Panc1 (cell line): ENCODE measurements around the gene SPART. TPM values are rescaled to one million over a fixed set of nuclear protein-coding genes. Genes with fewer than 3 reads are reported as not detected.
A peak's percentile ranks its signal among the peaks of the same experiment; 100 is the strongest.

ENCODE experiments used
- ATAC-seq: fragments of 200-7000 bp; cut with Tn5 transposase; 2 replicates; pipeline ENCODE4 v1.9.1; 2020; ENCODE audit warnings: mild to moderate bottlenecking, moderate library complexity
- Bru-seq: library from RNA; stranded (reverse); fragments of 400-500 nt; gene quantifications from one replicate; lab custom pipeline; 2021; lab: Mats Ljungman, UMichigan
- BruChase-seq, 2 experiments: library from RNA; stranded (reverse); fragments of 400-500 nt; gene quantifications; one replicate each; lab custom pipeline; 2021; lab: Mats Ljungman, UMichigan
- BruUV-seq: library from RNA; stranded (reverse); fragments of 400-500 nt; replicated peaks from 2 replicates; lab custom pipeline; 2021; lab: Mats Ljungman, UMichigan
- CTCF ChIA-PET: fragments of 300-600 bp; sonication (Branson Sonifier 250); formaldehyde crosslinking; loops from one replicate; lab custom pipeline; 2022; ENCODE audit warnings: antibody characterized with exemption; lab: Charles Lee
- POLR2A ChIA-PET: fragments of 300-600 bp; sonication (Branson Sonifier 250); formaldehyde crosslinking; loops from one replicate; lab custom pipeline; 2022; ENCODE audit warnings: antibody characterized with exemption; lab: Charles Lee
- DNase-seq: peaks from one replicate; pipeline ENCODE4 v3.0.0-alpha.2; 2010; ENCODE audit warnings: low read depth, low spot score
- H3K27ac ChIP-seq: 2 replicates; pipeline ENCODE4 v1.5.1; 2011; ENCODE audit warnings: mild to moderate bottlenecking, low read length, inconsistent platforms
- H3K27me3 ChIP-seq: fragments of 200-500 bp; sonication (Bioruptor generic); 2 replicates; pipeline ENCODE4 v1.6.0; 2014; ENCODE audit warnings: low read length, inconsistent platforms; ENCODE audit not compliant: control insufficient read depth, insufficient read depth
- H3K36me3 ChIP-seq: fragments of 200-500 bp; sonication (Bioruptor generic); 2 replicates; pipeline ENCODE4 v1.5.1; 2014; ENCODE audit warnings: inconsistent platforms, mild to moderate bottlenecking, low read length, moderate library complexity; ENCODE audit not compliant: control insufficient read depth, insufficient read depth
- H3K4me1 ChIP-seq: 2 replicates; pipeline ENCODE4 v1.5.1; 2011; ENCODE audit warnings: inconsistent platforms, mild to moderate bottlenecking, low read length, moderate library complexity; ENCODE audit not compliant: control insufficient read depth, insufficient read depth
- H3K4me3 ChIP-seq, 2 experiments: 2 replicates each; pipeline ENCODE4 v1.5.1; 2011 to 2012; ENCODE audit warnings: low read depth in 2 of 2, low read length in 2 of 2, mild to moderate bottlenecking in 2 of 2, inconsistent platforms in 1 of 2, moderate library complexity in 1 of 2
- H3K9me3 ChIP-seq: fragments of 200-500 bp; sonication (Bioruptor generic); 2 replicates; pipeline ENCODE4 v1.5.1; 2014; ENCODE audit warnings: low read depth, mild to moderate bottlenecking, inconsistent platforms, low read length, moderate library complexity; ENCODE audit not compliant: control insufficient read depth, insufficient read depth
- CTCF ChIP-seq: fragments of 450-650 bp; IDR thresholded peaks from 2 replicates; pipeline ENCODE4 v1.5.1; 2017; ENCODE audit warnings: mild to moderate bottlenecking
- POLR2AphosphoS5 ChIP-seq: IDR thresholded peaks from 2 replicates; pipeline ENCODE4 v1.6.1; 2012; ENCODE audit warnings: mild to moderate bottlenecking, low read depth, low read length, moderate library complexity
- TCF7L2 ChIP-seq: IDR thresholded peaks from 2 replicates; pipeline ENCODE4 v1.6.1; 2011; ENCODE audit warnings: mild to moderate bottlenecking, low read depth, low read length, inconsistent platforms
- in situ Hi-C: cut with HindIII; loops from 2 replicates; pipeline ENCODE4 v1.10.0; 2016; ENCODE audit warnings: low sequenced_read_pairs, low pct_unique_long_range_greater_than_20kb
- intact Hi-C: fragments of 100-400 bp; cut with micrococcal nuclease; formaldehyde crosslinking; loops from one replicate; pipeline ENCODE4 v1.10.0; 2022; ENCODE audit not compliant: unreplicated experiment
- long read RNA-seq: library from polyadenylated mRNA; unstranded; transcript quantifications from one replicate; pipeline ENCODE4 v2.0.0, GENCODE V29; 2021; ENCODE audit not compliant: unreplicated experiment
- polyA plus RNA-seq: library from polyadenylated mRNA; unstranded; fragments of >200 nt; gene quantifications from one replicate; pipeline ENCODE4 v1.2.1, GENCODE V29; 2012; ENCODE audit warnings: missing spikeins; ENCODE audit not compliant: insufficient read length
- total RNA-seq: library from RNA; stranded (reverse); gene quantifications from one replicate; pipeline ENCODE4 v1.2.1, GENCODE V29; 2021; ENCODE audit not compliant: unreplicated experiment
- TF ChIP-seq, protein P1 (sequence below), 2 experiments: IDR thresholded peaks; 2 replicates each; pipeline ENCODE4 v1.6.1; 2011 to 2012; ENCODE audit warnings: low read depth in 2 of 2, control low read depth in 1 of 2, low read length in 1 of 2, mild to moderate bottlenecking in 1 of 2, moderate library complexity in 1 of 2; ENCODE audit not compliant: insufficient read depth in 1 of 2

Gene SPART, protein sequence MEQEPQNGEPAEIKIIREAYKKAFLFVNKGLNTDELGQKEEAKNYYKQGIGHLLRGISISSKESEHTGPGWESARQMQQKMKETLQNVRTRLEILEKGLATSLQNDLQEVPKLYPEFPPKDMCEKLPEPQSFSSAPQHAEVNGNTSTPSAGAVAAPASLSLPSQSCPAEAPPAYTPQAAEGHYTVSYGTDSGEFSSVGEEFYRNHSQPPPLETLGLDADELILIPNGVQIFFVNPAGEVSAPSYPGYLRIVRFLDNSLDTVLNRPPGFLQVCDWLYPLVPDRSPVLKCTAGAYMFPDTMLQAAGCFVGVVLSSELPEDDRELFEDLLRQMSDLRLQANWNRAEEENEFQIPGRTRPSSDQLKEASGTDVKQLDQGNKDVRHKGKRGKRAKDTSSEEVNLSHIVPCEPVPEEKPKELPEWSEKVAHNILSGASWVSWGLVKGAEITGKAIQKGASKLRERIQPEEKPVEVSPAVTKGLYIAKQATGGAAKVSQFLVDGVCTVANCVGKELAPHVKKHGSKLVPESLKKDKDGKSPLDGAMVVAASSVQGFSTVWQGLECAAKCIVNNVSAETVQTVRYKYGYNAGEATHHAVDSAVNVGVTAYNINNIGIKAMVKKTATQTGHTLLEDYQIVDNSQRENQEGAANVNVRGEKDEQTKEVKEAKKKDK
- total RNA-seq (38.9 TPM), Bru-seq, nascent RNA (percentile 80 among the genes with signal in this experiment), BruChase-seq, experiment 1, labeled RNA remaining after a 2-hour chase (percentile 83 among the genes with signal in this experiment), BruChase-seq, experiment 2, labeled RNA remaining after a 6-hour chase (percentile 85 among the genes with signal in this experiment)
- 28.4 TPM for polyA plus RNA-seq
- long read RNA-seq, full-length matches to known transcripts: 136 of 171 reads
- long read RNA-seq, partial matches to known transcripts: 6 of 171 reads
- long read RNA-seq, other reads (novel, unspliced or antisense): 29 of 171 reads

DNA sequence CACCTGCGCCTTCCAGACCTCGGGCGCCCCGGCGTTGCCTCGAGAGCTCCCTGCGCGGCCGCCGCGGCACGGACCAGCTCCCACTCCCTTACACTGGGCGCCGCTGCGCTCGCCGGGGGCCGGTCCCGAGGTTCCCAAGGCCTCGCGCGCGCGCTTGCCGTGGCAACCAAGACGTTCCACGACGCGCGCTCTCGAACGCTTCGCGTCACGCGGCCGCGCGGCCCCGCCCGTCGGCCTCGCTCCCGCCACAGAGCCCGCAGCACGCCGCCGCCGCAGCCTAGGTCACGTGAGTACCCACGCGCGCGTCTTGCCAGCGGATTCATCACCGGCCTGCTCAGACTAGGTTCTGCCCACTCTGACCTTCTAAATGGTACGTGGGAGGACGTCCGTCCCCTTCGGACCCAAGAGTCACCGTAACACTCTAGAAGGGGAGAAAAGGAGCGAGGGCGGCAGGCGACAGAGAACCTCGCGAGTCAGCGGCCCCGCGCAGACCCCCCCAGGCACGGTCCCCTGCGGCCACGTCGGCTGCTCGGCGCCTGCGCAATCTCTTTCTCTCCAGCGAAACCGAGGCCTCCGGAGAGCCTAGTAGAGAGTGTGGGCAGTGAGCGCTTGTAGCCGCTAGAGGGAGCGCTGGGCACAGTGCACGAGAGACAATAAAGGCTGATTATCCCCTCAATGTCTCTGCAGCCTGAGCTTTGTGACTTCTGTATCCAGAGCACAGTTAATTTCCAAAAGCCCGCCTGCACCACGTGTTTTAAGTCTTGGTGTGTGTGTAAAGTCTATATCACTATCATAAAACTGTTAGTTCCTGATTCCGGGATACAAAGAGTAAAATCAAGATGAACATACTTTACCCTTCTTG, at the start of gene SPART:
Gene SPART (minus strand): TSS at position 173 of the 862 bp plus-strand sequence. CDS start 10,564 bp downstream, outside the sequence.
- H3K27ac ChIP-seq: peak within 1 kb of the TSS; percentile 90
- no peak for TF ChIP-seq POLR2AphosphoS5
- TF ChIP-seq, protein P1, sequence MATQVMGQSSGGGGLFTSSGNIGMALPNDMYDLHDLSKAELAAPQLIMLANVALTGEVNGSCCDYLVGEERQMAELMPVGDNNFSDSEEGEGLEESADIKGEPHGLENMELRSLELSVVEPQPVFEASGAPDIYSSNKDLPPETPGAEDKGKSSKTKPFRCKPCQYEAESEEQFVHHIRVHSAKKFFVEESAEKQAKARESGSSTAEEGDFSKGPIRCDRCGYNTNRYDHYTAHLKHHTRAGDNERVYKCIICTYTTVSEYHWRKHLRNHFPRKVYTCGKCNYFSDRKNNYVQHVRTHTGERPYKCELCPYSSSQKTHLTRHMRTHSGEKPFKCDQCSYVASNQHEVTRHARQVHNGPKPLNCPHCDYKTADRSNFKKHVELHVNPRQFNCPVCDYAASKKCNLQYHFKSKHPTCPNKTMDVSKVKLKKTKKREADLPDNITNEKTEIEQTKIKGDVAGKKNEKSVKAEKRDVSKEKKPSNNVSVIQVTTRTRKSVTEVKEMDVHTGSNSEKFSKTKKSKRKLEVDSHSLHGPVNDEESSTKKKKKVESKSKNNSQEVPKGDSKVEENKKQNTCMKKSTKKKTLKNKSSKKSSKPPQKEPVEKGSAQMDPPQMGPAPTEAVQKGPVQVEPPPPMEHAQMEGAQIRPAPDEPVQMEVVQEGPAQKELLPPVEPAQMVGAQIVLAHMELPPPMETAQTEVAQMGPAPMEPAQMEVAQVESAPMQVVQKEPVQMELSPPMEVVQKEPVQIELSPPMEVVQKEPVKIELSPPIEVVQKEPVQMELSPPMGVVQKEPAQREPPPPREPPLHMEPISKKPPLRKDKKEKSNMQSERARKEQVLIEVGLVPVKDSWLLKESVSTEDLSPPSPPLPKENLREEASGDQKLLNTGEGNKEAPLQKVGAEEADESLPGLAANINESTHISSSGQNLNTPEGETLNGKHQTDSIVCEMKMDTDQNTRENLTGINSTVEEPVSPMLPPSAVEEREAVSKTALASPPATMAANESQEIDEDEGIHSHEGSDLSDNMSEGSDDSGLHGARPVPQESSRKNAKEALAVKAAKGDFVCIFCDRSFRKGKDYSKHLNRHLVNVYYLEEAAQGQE (IDR thresholded peaks at IDR 0.05; ENCODE audit: insufficient read depth in 1 of 2, low read depth in 2 of 2, low read length in 1 of 2): no peak
- no peak for TF ChIP-seq TCF7L2
- TF ChIP-seq CTCF: peak; percentile 95
- intact Hi-C loops: no loop called here

DNA sequence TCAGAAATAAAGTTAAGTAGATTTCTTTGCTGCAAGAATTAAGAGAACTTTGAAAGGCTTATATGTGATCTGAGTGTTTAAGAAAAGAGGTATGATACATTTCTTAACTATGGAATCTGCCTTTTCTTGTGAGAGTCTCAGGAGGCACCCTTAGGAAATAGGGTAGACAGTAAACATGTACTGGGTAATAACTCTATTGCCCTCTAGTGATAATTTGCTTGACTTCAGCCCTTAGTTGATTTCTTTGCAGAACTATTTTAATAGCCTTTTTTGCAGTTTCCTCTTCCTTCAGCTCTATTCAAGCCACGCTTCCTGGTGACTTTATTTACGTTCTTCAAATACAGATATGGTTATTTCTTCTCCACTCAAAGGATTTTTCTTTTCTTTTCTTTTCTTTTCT, 49.1 kb upstream of the SPART start:
- Histone ChIP-seq H3K4me1 (no peaks in the 10 kb centered on the region), H3K27ac (no peak overlapping the region), H3K36me3 (no peaks in the 10 kb centered on the region), H3K27me3 (no peaks in the 10 kb centered on the region), H3K4me3 (no peak overlapping the region), H3K9me3 (no peaks in the 10 kb centered on the region)
- intact Hi-C loops: no loop called here
- ChIA-PET POLR2A (no interaction called here), CTCF (no interaction called here)
- no peak for DNase-seq
- BruUV-seq: no TSS peak
- ATAC-seq: no peak
- TF ChIP-seq CTCF (peak; percentile 32; the same call in 1 of the 2 replicates), POLR2AphosphoS5 (no peak)
- in situ Hi-C loops: no loop called here

More for the DNA sequence above, at the start of gene SPART:
- CTCF ChIA-PET: interaction anchor here (0.6 to 0.7 kb wide), 2 partner anchors 390 to 495 kb away, joined by 3 read pairs; no protein-coding TSS in a partner anchor
- no peaks in the 10 kb centered on the region for H3K36me3 ChIP-seq
- POLR2A ChIA-PET: no interaction called here
- in situ Hi-C loops: no loop called here
- DNase-seq: peak; percentile 70
- BruUV-seq: no TSS peak
- peak; percentile 93 for ATAC-seq
- H3K4me1 ChIP-seq: peaks cover 4% of the 10 kb centered on the region; the same call in 1 of the 2 replicates
- no peaks in the 10 kb centered on the region for H3K27me3 ChIP-seq
- H3K4me3 ChIP-seq: peak within 1 kb of the TSS; percentile 72 to 81
- H3K9me3 ChIP-seq: no peaks in the 10 kb centered on the region
